HAP-1 (cell line): Measurements from ENCODE around the gene AGAP1.
A peak's percentile ranks its signal among the peaks of the same experiment; 100 is the strongest.

Experiments used
- DNase-seq, 2 experiments: peaks; one replicate each; pipeline ENCODE4 v3.0.0-alpha.2; 2016 to 2020; ENCODE audit warnings: low spot score in 2 of 2
- H3K27me3 ChIP-seq: fragments of 250-450 bp; sonication (Bioruptor Pico); 2 replicates; pipeline ENCODE4 v1.5.1; 2020; ENCODE audit warnings: low read depth, mild to moderate bottlenecking, moderate library complexity
- H3K36me3 ChIP-seq: fragments of 250-450 bp; sonication (Bioruptor Pico); replicated peaks from 2 replicates; pipeline ENCODE4 v1.5.1; 2020; ENCODE audit warnings: mild to moderate bottlenecking
- H3K4me1 ChIP-seq: fragments of 250-450 bp; sonication (Bioruptor Pico); 2 replicates; pipeline ENCODE4 v1.5.1; 2020; ENCODE audit warnings: mild to moderate bottlenecking
- H3K4me3 ChIP-seq: fragments of 250-450 bp; sonication (Bioruptor Pico); 2 replicates; pipeline ENCODE4 v1.5.1; 2020; ENCODE audit warnings: mild to moderate bottlenecking, moderate library complexity
- H3K9me3 ChIP-seq: fragments of 250-450 bp; sonication (Bioruptor Pico); 2 replicates; pipeline ENCODE4 v1.5.1; 2020; ENCODE audit warnings: mild to moderate bottlenecking, moderate library complexity
- in situ Hi-C: fragments of 300-500 bp; cut with MboI; formaldehyde crosslinking; loops from 3 replicates; pipeline ENCODE4 v1.14.3; 2020; ENCODE audit warnings: low sequenced_read_pairs, inconsistent platforms, mixed read lengths

Gene AGAP1

DNA sequence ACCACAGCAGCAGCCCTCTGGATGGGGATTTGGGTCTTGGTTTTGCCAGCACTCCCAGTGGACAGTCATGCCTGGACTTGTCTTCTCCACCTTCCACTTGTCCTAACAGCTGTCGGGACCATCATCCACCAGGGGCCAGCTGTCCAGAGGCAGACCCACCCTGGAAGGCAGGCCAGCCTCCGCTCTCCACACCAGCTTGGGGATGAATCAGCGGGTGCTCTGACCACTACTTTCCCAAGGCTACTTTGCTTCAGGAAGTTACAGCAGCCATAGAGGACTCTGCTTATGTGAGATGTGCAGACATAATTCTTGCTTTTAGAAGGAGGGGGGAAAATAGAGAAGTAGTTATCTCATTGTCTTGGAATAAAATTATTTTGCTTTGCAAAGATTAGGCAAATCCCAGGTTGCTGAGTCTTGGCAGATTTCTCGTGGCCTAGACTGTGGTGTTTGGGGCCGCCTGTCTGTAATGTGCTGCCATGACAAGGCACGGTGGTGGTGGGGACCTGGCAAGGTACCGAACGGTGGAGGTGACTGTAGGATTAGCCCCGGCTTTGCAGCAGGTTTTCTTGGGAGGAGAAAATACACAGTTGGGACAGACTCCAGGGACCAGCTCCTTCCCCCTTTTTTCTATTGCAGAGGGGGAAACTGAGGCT, 148.7 kb downstream of the AGAP1 start:
- DNase-seq: no peak
- Histone ChIP-seq H3K4me1 (peaks cover 4% of the 10 kb centered on the region; the same call in 1 of the 2 replicates), H3K36me3 (no peaks in the 10 kb centered on the region), H3K4me3 (no peak overlapping the region), H3K9me3 (no peaks in the 10 kb centered on the region), H3K27me3 (no peaks in the 10 kb centered on the region)
- in situ Hi-C loops: no loop called here

DNA sequence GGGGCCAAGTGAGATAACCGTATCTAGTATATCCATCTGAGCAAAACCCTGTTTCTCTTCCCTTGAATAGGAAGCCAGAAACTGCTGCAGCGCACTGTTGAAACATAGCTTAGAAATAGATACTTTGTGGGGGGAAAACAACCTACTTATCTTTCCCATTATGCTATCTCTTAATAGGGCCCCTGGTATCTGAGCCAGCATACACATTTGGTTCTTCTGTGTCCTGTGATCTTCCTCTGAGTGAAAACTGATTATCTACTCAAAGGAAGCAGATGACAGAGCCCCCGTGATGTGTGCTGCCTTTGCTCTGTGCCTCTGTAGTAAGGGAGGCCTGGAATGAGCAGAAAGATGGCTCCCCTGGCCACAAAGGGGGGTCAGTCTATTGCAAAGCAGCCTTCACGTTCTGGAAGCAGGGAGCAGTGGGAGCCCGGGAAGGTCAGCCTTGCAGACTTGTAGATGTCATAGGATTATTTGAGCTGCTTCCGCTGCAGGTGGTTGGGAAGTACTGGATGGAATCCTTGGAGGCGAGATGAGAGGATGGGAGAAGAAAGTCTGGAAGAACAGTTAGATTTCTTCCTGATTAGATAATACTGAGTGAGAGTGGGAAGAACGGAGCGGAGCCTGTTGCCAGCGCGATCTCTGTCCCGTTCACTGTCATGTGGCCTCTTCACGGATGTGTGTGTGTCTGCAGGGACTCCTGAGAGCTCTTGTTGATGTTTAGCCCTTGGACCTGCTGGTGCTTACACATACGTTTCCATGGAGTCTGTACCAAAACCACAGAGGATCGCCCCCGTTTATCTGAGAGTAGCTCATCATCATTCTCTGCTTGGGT, 150.1 kb downstream of the AGAP1 start:
- H3K36me3 ChIP-seq: no peaks in the 10 kb centered on the region
- in situ Hi-C loops: no loop called here

DNA sequence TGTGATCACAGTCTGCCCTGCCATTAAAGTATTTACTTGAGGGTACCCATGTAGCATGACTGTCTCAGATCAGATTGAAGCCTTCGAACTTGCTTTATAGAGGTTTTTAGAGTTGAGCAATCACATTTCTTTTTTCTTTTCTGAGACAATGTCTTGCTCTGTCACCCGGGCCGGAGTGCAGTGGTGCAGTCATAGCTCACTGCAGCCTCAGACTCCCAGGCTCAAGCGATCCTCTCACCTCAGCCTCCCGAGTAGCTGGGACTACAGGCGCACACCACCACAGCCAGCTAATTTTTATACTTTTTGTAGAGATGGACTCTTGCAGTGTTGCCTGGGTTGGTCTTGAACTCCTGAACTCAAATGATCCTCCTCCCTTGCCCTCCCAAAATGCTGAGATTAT, 153.4 kb downstream of the AGAP1 start:
- Histone ChIP-seq H3K4me1 (no peaks in the 10 kb centered on the region), H3K9me3 (no peaks in the 10 kb centered on the region), H3K27me3 (no peaks in the 10 kb centered on the region), H3K4me3 (no peak overlapping the region), H3K36me3 (no peaks in the 10 kb centered on the region)
- no peak for DNase-seq
- in situ Hi-C loops: no loop called here

More for the DNA sequence above, 150.1 kb downstream of the AGAP1 start:
- peaks cover 4% of the 10 kb centered on the region; the same call in 1 of the 2 replicates for H3K4me1 ChIP-seq
- H3K4me3 ChIP-seq: no peak overlapping the region
- no peak for DNase-seq
- no peaks in the 10 kb centered on the region for H3K27me3 ChIP-seq
- no peaks in the 10 kb centered on the region for H3K9me3 ChIP-seq

DNA sequence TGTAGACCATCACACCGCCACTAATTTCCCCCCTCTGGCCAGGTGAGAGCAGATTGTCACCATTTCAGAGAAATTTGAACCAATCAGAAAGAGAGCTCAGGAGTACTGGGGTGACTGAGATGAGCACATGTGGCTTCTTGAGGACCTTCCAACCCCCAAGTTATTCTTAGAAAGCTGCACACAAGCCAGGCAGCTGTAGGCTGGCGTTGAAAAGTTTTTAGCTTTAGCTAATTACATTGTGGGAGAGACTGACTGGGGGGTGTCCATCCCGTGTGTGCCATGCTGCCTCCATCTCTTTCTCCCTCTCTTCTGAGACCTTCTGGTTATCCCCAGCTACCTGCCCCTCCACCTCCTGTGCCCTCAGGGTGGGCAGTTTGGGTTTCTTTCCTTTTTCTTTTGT, 154.0 kb downstream of the AGAP1 start:
- Histone ChIP-seq H3K4me3 (no peak overlapping the region), H3K9me3 (no peaks in the 10 kb centered on the region), H3K4me1 (no peaks in the 10 kb centered on the region), H3K27me3 (no peaks in the 10 kb centered on the region), H3K36me3 (no peaks in the 10 kb centered on the region)
- no peak for DNase-seq
- in situ Hi-C loops: no loop called here

DNA sequence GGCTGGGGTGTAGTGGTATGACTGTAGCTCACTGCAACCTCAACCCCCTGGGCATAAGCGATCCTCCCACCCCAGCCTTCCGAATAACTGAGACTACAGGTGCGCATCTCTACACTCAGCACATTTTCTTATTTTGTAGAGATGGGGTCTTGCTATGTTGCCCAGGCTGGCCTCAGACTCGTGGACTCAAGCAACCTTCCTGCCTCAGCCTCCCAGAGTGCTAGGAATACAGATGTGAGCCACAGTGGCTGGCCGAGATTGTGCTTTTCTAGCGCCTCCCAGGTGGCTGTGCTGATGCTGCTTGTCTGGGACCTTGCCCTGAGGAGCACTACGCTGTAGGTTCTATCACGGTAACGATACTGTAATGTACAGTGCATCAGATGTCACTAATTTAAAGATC, 155.6 kb downstream of the AGAP1 start:
- no peaks in the 10 kb centered on the region for H3K27me3 ChIP-seq
- no peaks in the 10 kb centered on the region for H3K9me3 ChIP-seq
- no peak for DNase-seq
- H3K4me1 ChIP-seq: no peaks in the 10 kb centered on the region
- in situ Hi-C loops: no loop called here
- H3K4me3 ChIP-seq: no peak overlapping the region
- no peaks in the 10 kb centered on the region for H3K36me3 ChIP-seq

DNA sequence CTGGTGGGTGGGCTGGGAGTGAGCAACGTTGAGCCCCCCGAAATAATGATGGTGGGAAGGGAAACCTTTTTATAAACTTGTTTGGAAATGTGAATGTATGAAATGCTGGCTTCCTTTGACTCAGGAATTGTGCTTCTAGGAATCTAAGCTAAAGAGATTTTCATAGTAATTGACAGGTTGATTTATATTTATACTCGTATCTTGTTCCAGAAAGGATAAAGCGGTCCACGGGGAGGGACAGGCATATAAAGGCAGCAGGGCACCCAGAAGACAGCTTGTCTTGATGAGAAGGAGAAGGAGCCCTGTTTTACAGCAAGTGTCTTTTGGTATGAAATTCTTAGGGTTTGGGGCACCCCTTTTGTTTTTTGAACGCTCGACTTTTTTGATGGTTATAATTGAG, 157.8 kb downstream of the AGAP1 start:
- Histone ChIP-seq H3K36me3 (no peaks in the 10 kb centered on the region), H3K4me1 (no peaks in the 10 kb centered on the region), H3K4me3 (no peak overlapping the region), H3K9me3 (no peaks in the 10 kb centered on the region), H3K27me3 (no peaks in the 10 kb centered on the region)
- in situ Hi-C loops: no loop called here
- DNase-seq: no peak

DNA sequence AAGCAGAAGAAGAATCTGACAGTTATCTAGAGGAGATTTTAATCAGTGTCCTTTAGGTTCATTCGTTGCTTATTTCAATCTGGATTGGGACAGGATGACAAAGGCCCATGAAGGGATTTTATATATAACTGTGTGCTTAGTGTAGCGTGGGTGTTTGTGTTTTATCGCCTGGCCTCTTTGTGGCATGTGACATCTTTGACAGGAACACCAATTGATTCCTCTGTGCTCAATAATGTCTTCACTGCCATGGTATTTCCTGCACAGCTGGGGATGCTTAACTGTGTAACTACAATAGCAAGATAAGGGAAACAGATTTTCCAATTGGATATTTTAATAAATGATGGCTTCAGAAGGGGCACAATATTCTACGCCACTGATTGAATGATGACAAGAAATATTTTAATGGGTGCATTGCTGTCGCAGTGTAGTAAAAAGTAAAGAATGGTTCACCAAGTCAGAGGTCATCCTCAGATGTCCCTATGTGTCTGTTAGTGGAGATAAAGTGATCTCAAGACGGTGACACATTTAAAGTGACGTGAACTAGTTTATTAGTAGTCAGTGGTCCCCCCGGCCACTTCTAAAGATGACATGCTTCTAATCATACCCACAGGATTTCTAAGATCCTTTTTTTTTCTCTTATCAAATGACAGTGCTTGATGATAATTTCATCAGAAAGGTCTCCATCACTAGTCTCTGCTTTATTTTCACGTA, 160.4 kb downstream of the AGAP1 start:
- no peak overlapping the region for H3K4me3 ChIP-seq
- H3K9me3 ChIP-seq: no peaks in the 10 kb centered on the region
- peaks cover 16% of the 10 kb centered on the region for H3K4me1 ChIP-seq
- no peaks in the 10 kb centered on the region for H3K36me3 ChIP-seq
- no peaks in the 10 kb centered on the region for H3K27me3 ChIP-seq
- no peak for DNase-seq
- in situ Hi-C loops: no loop called here

DNA sequence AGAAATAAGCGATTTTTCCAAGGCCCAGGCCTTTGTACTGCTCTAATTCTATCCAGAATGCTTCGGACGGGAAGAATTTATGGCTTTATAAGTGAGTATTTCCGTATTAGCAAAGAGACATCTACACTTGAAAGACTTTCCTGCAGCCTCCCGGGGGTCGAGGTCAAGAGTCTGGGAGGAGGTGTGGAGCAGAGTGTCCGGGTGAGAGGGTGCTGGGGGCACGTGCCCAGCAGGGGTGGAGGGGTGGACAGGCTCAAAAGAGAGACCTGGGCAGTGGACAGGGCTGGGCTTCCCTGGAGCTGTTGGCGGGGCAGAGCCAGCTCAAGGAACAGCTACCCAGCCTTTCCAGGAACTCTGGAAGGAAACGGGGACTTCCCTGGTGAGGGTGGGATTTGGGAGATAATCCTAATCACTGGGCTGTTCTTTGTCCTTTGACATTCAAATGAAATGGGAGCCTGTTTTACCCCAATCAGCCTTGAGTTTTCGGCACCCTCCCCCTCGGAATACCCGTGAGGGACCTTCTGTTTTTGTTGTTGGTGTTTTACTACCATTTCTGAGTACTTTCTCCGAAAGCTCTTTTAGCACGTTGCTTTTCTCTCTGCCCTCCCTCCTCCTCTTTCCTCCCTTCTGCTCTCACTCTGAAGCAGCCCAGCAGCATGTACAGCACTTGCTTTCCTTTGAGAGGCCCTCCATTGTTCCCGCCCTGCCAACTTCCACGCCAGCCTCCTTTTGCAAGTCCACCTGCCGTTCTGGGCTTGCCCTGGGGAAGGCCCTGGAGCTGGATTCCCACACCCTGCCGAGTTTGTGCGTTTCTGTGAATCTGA, 164.7 kb downstream of the AGAP1 start:
- no peaks in the 10 kb centered on the region for H3K27me3 ChIP-seq
- H3K4me1 ChIP-seq: peaks cover 18% of the 10 kb centered on the region
- in situ Hi-C loops: no loop called here
- peak; percentile 81 to 92 for DNase-seq
- no peaks in the 10 kb centered on the region for H3K9me3 ChIP-seq
- no peak overlapping the region; the same call in 1 of the 2 replicates for H3K4me3 ChIP-seq
- H3K36me3 ChIP-seq: no peaks in the 10 kb centered on the region

DNA sequence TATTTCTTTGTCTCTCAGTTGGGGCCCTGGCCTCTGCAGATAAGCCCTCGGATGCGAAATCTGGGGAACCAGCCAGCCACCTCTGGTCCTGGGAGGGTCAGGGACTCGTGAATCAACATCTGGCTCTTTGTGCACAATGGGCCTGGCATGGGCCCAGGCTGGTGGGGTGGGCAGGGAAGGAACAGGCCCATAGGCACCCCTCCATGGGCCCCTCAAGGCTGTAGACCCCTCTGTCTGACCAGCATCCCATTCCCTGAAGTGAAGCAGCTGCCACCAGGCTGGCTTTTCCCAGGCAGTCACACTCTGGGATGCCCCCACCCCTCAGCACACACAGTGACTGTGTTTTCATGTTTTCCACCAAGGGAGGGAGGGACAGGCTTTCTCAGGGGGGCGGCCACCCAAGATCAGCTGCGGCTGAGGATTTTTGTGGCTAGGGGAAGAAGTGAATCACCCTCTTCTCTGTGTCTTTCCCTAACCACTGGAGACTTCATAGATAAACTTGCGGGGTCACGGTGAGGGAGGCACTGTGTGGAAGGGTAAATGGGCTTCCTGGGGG, 166.0 kb downstream of the AGAP1 start:
- H3K4me3 ChIP-seq: no peak overlapping the region
- H3K4me1 ChIP-seq: peaks cover 18% of the 10 kb centered on the region
- no peaks in the 10 kb centered on the region for H3K27me3 ChIP-seq
- in situ Hi-C loops: no loop called here
- no peak for DNase-seq
- H3K36me3 ChIP-seq: no peaks in the 10 kb centered on the region
- no peaks in the 10 kb centered on the region for H3K9me3 ChIP-seq

DNA sequence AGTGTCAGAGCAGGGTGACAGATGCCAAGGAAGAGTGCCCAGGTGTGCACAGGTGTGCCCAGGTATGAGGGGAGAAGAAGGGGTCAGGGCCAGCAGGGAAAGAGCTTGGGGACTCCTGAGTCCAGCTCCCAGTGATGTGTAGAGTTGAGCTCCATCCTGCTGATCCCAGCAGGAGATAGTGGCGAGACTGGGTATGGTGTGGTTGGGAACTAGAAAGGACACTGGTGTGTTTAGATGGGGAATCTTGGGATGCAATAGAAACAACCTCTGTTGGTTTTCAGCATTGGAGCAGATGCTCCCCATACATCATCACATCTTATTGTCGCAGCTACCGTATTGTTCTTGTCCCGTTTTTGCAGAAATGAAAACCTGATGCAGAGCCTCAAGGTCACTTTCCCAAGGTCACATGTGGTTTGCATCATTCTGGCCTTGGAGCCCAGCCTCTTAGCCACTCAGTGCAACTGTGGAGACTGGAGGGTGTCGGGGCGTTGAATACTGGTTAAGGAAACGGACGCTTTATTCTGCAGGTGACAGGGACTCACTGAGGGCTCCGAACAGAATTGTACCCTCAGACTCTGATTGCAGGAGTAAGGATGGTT, 166.7 kb downstream of the AGAP1 start:
- in situ Hi-C loops: no loop called here
- Histone ChIP-seq H3K36me3 (no peaks in the 10 kb centered on the region), H3K9me3 (no peaks in the 10 kb centered on the region), H3K27me3 (no peaks in the 10 kb centered on the region), H3K4me1 (peaks cover 19% of the 10 kb centered on the region), H3K4me3 (no peak overlapping the region)
- no peak for DNase-seq

DNA sequence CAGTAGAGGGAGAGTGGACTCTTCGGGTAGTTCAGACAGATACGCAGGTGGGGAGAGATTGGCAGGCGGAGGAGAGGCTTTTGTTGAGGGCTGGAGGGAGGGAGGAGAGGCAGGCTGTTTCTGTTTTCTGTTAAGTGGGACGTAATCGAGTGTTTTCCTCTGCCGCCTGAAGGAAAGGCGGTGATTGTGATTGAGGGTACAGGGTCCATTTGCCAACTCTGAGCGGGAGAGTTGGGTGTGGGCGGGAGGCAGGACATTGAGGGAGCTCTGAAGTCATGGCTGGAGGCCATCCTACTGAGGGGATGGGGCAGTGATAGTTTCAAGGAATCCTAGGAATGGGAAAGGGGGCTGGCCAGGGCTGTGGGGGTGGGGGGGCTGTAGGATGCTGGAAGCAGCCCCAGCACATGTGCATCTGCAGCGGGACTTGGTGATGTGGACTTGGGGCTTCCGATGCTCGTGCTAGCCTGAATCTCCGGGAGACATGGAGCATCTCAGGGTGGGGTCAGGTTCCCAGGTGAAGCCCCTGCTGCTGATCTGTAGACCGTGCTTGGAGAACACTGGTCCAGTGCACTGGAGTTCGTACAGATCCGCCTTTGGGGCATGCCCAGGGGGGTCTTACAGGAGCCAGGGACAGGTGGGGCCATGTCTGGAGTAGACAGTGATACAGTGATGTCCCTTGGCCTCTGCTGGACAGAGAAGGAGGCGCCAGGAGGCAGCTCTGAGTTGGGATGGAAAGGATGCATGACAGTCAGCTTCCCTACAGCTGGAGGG, 167.5 kb downstream of the AGAP1 start:
- Histone ChIP-seq H3K9me3 (no peaks in the 10 kb centered on the region), H3K4me1 (peaks cover 27% of the 10 kb centered on the region), H3K27me3 (no peaks in the 10 kb centered on the region), H3K4me3 (no peak overlapping the region), H3K36me3 (no peaks in the 10 kb centered on the region)
- in situ Hi-C loops: no loop called here
- DNase-seq: no peak

DNA sequence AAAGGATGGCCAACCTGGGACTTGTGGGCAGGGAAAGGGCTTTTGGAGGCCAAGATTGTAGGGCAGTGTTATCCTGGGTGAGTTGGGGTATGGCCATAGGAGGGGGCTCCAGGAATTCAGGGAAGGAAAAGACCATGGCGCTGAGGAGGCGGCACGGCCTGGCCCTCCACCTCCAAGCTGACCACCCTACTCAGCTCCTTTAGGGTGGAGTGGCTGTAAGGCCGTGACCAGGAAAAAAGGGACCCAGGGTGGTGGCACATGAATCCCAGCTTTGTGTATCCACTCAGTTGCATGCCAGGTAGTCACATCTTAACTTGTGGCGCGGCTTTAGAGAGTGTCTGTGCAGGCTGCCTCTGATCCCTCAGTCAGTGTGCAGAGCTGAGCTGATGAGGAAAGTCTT, 168.1 kb downstream of the AGAP1 start:
- Histone ChIP-seq H3K4me1 (peaks cover 27% of the 10 kb centered on the region), H3K36me3 (no peaks in the 10 kb centered on the region), H3K4me3 (no peak overlapping the region), H3K27me3 (no peaks in the 10 kb centered on the region), H3K9me3 (no peaks in the 10 kb centered on the region)
- in situ Hi-C loops: no loop called here
- DNase-seq: no peak
